ENCODE measurements around the gene TMEM204.

DNA sequence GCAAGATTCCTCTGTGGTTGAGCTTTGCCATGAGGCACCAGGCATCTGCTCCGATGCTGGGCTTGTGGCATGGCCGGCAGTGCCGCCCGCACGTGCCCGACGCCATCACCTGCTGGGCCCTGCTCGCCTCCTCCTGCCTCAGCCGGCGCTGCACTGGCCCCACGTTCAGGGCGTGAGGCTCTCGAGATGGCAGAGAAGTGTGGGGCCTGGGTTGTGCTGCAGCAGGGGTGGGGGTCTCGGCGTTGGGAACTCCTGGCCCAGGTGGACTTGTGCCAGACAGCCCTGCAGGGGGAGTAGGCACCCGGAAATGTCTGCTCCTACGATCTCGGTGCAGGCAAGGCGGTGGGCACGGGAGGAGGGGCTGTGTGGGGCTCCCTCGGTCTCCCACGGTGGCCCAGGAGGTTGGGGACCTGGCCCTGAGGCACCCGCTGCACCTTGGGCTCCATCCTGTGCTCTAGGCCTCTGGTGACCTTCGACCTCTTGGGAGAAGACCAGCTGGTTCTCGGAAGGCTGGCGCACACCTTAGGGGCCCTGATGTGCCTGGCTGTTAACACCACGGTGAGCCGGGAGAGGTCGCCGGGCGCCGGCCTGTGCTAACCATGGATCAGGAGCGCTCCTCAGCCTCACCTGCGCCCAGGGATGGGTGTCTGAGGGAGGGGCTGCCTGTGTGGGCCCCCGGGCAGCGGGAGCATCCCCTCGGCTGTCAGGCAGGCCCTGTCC lies 26.8 kb upstream of the TMEM204 start:
- TF ChIP-seq, protein P1, sequence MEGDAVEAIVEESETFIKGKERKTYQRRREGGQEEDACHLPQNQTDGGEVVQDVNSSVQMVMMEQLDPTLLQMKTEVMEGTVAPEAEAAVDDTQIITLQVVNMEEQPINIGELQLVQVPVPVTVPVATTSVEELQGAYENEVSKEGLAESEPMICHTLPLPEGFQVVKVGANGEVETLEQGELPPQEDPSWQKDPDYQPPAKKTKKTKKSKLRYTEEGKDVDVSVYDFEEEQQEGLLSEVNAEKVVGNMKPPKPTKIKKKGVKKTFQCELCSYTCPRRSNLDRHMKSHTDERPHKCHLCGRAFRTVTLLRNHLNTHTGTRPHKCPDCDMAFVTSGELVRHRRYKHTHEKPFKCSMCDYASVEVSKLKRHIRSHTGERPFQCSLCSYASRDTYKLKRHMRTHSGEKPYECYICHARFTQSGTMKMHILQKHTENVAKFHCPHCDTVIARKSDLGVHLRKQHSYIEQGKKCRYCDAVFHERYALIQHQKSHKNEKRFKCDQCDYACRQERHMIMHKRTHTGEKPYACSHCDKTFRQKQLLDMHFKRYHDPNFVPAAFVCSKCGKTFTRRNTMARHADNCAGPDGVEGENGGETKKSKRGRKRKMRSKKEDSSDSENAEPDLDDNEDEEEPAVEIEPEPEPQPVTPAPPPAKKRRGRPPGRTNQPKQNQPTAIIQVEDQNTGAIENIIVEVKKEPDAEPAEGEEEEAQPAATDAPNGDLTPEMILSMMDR (IDR thresholded peaks at IDR 0.05), result no peak
- no peak for TF ChIP-seq POLR2A (IDR thresholded peaks at IDR 0.05)

Data from esophagus squamous epithelium (tissue), 4 donors.